Measurements from ENCODE around the gene MMP20. TPM values are rescaled to one million over a fixed set of nuclear protein-coding genes. Genes with fewer than 3 reads are reported as not detected.
A peak's percentile ranks its signal among the peaks of the same experiment; 100 is the strongest.

The MMP20 gene
- polyA plus RNA-seq, 1 donor (not counting 4 experiments of a cell fraction or from before 2014, with no cell fraction given), result not detected

GRCh38 chr11:102603091-102603490 is 22.0 kb downstream of the MMP20 start:
- no peaks in the 10 kb centered on the region for H3K36me3 ChIP-seq (ENCODE audit: control insufficient read depth in 2 of 2, extremely low read depth in 1 of 2, insufficient read depth in 2 of 2, low read length in 2 of 2)
- H3K27ac ChIP-seq (ENCODE audit: control insufficient read depth, insufficient read depth, low read length), result no peak overlapping the region
- no peak overlapping the region for H2AFZ ChIP-seq (ENCODE audit: control insufficient read depth, low read length)
- no peak overlapping the region for H3K4me2 ChIP-seq (ENCODE audit: control insufficient read depth, extremely low read depth, insufficient read depth, low read depth, low read length)
- H3K4me1 ChIP-seq (ENCODE audit: control insufficient read depth, extremely low read depth, insufficient read depth, low read length), result peaks cover 29% of the 10 kb centered on the region
- TF ChIP-seq EZH2 (IDR thresholded peaks at IDR 0.05; ENCODE audit: low read length) (no peak), CTCF (optimal IDR thresholded peaks at IDR 0.05 in 1 of 3, IDR thresholded peaks at IDR 0.05 in 1 of 3, conservative IDR thresholded peaks at IDR 0.05 in 1 of 3; ENCODE audit: extremely low read depth in 1 of 3, insufficient read depth in 2 of 3, low read length in 3 of 3) (no peak)
- H3K79me2 ChIP-seq (ENCODE audit: control insufficient read depth, insufficient read depth, low read length), result no peaks in the 10 kb centered on the region
- DNase-seq (ENCODE audit: low read depth, low spot score) (no peak), FAIRE-seq (no peak)
- dilution Hi-C loops (cut with MboI; ENCODE audit: extremely low pct_ligation_motif_present, low sequenced_read_pairs), result no loop called here
- H3K9me1 ChIP-seq (ENCODE audit: control insufficient read depth, extremely low read depth, insufficient read depth, low read length), result no peaks in the 10 kb centered on the region
- no peak overlapping the region for H3K4me3 ChIP-seq (ENCODE audit: control insufficient read depth in 2 of 3, extremely low read depth in 1 of 3, insufficient read depth in 2 of 3, low read depth in 1 of 3, low read length in 3 of 3)
- H3K9ac ChIP-seq (ENCODE audit: control insufficient read depth, extremely low read depth, insufficient read depth, low read length), result no peak overlapping the region
- no peaks in the 10 kb centered on the region for H4K20me1 ChIP-seq (ENCODE audit: control insufficient read depth, extremely low read depth, insufficient read depth, low read length)
- H3K9me3 ChIP-seq (ENCODE audit: control insufficient read depth, low read depth, low read length), result no peaks in the 10 kb centered on the region
- H3K27me3 ChIP-seq (ENCODE audit: control insufficient read depth, extremely low read depth, insufficient read depth, low read length), result no peaks in the 10 kb centered on the region

GRCh38 chr11:102600666-102601065 is 24.5 kb downstream of the MMP20 start:
- H3K4me3 ChIP-seq (ENCODE audit: control insufficient read depth in 2 of 3, extremely low read depth in 1 of 3, insufficient read depth in 2 of 3, low read depth in 1 of 3, low read length in 3 of 3), result no peak overlapping the region
- no peak overlapping the region for H3K9ac ChIP-seq (ENCODE audit: control insufficient read depth, extremely low read depth, insufficient read depth, low read length)
- FAIRE-seq (no peak), DNase-seq (ENCODE audit: low read depth, low spot score) (no peak)
- H4K20me1 ChIP-seq (ENCODE audit: control insufficient read depth, extremely low read depth, insufficient read depth, low read length), result no peaks in the 10 kb centered on the region
- H3K27ac ChIP-seq (ENCODE audit: control insufficient read depth, insufficient read depth, low read length), result peak overlapping the region; percentile 39
- dilution Hi-C loops (cut with MboI; ENCODE audit: extremely low pct_ligation_motif_present, low sequenced_read_pairs), result no loop called here
- TF ChIP-seq CTCF (optimal IDR thresholded peaks at IDR 0.05 in 1 of 3, IDR thresholded peaks at IDR 0.05 in 1 of 3, conservative IDR thresholded peaks at IDR 0.05 in 1 of 3; ENCODE audit: extremely low read depth in 1 of 3, insufficient read depth in 2 of 3, low read length in 3 of 3) (no peak), EZH2 (IDR thresholded peaks at IDR 0.05; ENCODE audit: low read length) (no peak)
- H3K9me3 ChIP-seq (ENCODE audit: control insufficient read depth, low read depth, low read length), result no peaks in the 10 kb centered on the region
- peaks cover 29% of the 10 kb centered on the region for H3K4me1 ChIP-seq (ENCODE audit: control insufficient read depth, extremely low read depth, insufficient read depth, low read length)
- no peaks in the 10 kb centered on the region for H3K9me1 ChIP-seq (ENCODE audit: control insufficient read depth, extremely low read depth, insufficient read depth, low read length)
- H3K27me3 ChIP-seq (ENCODE audit: control insufficient read depth, extremely low read depth, insufficient read depth, low read length), result no peaks in the 10 kb centered on the region
- no peak overlapping the region for H2AFZ ChIP-seq (ENCODE audit: control insufficient read depth, low read length)
- no peaks in the 10 kb centered on the region for H3K79me2 ChIP-seq (ENCODE audit: control insufficient read depth, insufficient read depth, low read length)
- H3K36me3 ChIP-seq (ENCODE audit: control insufficient read depth in 2 of 2, extremely low read depth in 1 of 2, insufficient read depth in 2 of 2, low read length in 2 of 2), result no peaks in the 10 kb centered on the region
- H3K4me2 ChIP-seq (ENCODE audit: control insufficient read depth, extremely low read depth, insufficient read depth, low read depth, low read length), result no peak overlapping the region
